ENCODE data around the gene ADI1. TPM values are rescaled to one million over a fixed set of nuclear protein-coding genes. Genes with fewer than 3 reads are reported as not detected.
A peak's percentile ranks its signal among the peaks of the same experiment; 100 is the strongest.

The ADI1 gene
- total RNA-seq, 4 donors from 2014 or later = 43.7 to 207 (median 71.0) TPM

- peak in 1 of 3 donors; percentile 40 for DNase-seq
- H3K27me3 ChIP-seq = no peaks in the 10 kb centered on the region
- H3K36me3 ChIP-seq = peaks cover 0 to 5% (median 0%) of the 10 kb centered on the region in 3 donors
- no peaks in the 10 kb centered on the region for H3K9me3 ChIP-seq
- no peak for TF ChIP-seq POLR2A (IDR thresholded peaks at IDR 0.05)
- TF ChIP-seq CTCF (IDR thresholded peaks at IDR 0.05) = no peak
- H3K27ac ChIP-seq = no peak overlapping the region
- no peak overlapping the region for H3K4me3 ChIP-seq
- H3K4me1 ChIP-seq = no peaks in the 10 kb centered on the region
Measured at GRCh38 chr2:3490191-3491170, 28.9 kb downstream of the ADI1 start.

DNA sequence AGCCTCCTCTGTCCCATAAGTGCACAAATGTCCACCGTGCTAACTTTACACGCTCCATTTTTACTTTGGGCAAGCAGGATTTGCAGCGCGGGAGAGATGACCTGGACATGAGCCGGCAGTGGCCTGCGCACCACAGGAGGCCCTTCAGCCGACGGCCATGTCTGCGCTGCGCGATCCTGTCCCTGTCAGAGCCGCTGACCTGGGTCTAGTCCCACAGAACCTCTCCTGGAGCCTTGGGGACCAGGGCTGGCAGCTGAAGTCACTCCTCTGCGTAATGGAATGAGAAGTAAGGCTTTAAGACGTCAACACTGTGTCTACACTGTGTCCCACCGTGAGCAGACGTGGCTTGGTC lies 29.6 kb downstream of the ADI1 start:
- Histone ChIP-seq H3K27me3 (no peaks in the 10 kb centered on the region), H3K4me1 (no peaks in the 10 kb centered on the region), H3K4me3 (no peak overlapping the region), H3K27ac (no peak overlapping the region), H3K36me3 (no peaks in the 10 kb centered on the region), H3K9me3 (no peaks in the 10 kb centered on the region)
- DNase-seq = peak in 1 of 3 donors; percentile 41
- TF ChIP-seq POLR2A (IDR thresholded peaks at IDR 0.05) = no peak
- no peak for TF ChIP-seq CTCF (IDR thresholded peaks at IDR 0.05)

- TF ChIP-seq CTCF (IDR thresholded peaks at IDR 0.05) (no peak), POLR2A (IDR thresholded peaks at IDR 0.05) (no peak)
- Histone ChIP-seq H3K27ac (no peak overlapping the region), H3K9me3 (no peaks in the 10 kb centered on the region), H3K36me3 (no peaks in the 10 kb centered on the region), H3K4me1 (no peaks in the 10 kb centered on the region), H3K4me3 (no peak overlapping the region), H3K27me3 (no peaks in the 10 kb centered on the region)
- peak in 1 of 3 donors; percentile 43 for DNase-seq
Measured at GRCh38 chr2:3488855-3489763, 30.2 kb downstream of the ADI1 start.

DNA sequence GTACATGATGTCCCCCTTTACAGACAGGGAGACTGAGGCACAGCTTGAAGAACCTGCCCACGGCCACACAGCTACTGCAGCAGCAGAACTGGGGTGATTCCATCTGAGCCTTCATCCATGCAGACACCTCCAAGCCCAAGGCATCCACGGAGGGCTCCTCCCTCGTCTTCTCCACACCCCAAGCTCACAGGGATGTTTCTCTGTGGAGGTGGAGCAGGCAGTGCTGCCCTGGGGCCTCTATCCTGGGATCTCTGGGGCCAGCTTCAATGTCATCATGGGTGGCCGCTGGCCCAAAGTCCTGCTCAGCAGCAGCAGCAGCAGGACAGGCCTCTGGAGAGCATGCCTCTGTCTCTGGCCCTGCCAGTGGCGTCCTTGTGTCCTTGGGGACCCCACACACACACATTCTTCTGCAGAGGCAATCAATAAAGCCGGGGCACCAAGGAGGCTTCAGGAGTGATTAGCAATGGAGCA lies 31.2 kb downstream of the ADI1 start:
- Histone ChIP-seq H3K4me3 (no peak overlapping the region), H3K9me3 (no peaks in the 10 kb centered on the region), H3K27ac (no peak overlapping the region), H3K27me3 (no peaks in the 10 kb centered on the region), H3K36me3 (no peaks in the 10 kb centered on the region), H3K4me1 (peaks cover 0 to 2% (median 0%) of the 10 kb centered on the region in 4 donors)
- TF ChIP-seq POLR2A (IDR thresholded peaks at IDR 0.05) (no peak), CTCF (IDR thresholded peaks at IDR 0.05) (no peak)
- DNase-seq = peak in 2 of 3 donors; percentile 41 to 42

DNA sequence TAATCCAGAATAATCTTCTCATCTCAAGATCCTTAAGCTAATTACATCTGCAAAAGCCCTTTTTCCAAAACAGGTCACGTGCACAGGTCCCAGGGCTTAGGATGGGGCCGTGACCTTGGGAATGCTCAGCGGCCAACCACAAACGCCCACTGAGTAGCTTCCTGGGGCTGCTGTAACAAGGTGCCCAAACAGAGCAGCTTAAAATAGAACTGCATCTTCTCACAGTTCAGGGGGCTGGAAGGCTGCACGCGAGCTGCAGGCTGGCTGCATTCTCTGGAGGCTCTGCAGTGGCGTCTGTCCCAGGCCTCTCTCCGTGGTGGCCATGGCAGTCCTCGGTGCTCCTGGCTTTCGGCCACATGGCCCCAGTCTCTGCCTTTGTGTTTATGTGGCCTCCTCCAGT lies 31.9 kb downstream of the ADI1 start:
- no peak overlapping the region for H3K4me3 ChIP-seq
- H3K27me3 ChIP-seq = no peaks in the 10 kb centered on the region
- H3K9me3 ChIP-seq = no peaks in the 10 kb centered on the region
- TF ChIP-seq POLR2A (IDR thresholded peaks at IDR 0.05) (no peak), CTCF (IDR thresholded peaks at IDR 0.05) (no peak)
- no peaks in the 10 kb centered on the region for H3K36me3 ChIP-seq
- peak in 2 of 3 donors; percentile 33 to 41 for DNase-seq
- H3K4me1 ChIP-seq = peaks cover 0 to 5% (median 0%) of the 10 kb centered on the region in 4 donors
- no peak overlapping the region for H3K27ac ChIP-seq
